BE2C (cell line): ENCODE results near the gene RAVER1.

Source experiments
- DNase-seq: peaks from one replicate; pipeline ENCODE4 v3.0.0-alpha.2; 2020
- H3K27me3 ChIP-seq: fragments of 250-450 bp; sonication (Bioruptor Pico); 2 replicates; pipeline ENCODE4 v1.5.1; 2020; ENCODE audit warnings: mild to moderate bottlenecking
- H3K36me3 ChIP-seq: fragments of 250-450 bp; sonication (Bioruptor Pico); 2 replicates; pipeline ENCODE4 v1.5.1; 2020; ENCODE audit warnings: mild to moderate bottlenecking
- H3K4me1 ChIP-seq: fragments of 250-450 bp; sonication (Bioruptor Pico); 2 replicates; pipeline ENCODE4 v1.5.1; 2020
- H3K4me3 ChIP-seq: 2 replicates; pipeline ENCODE4 v1.5.1; 2011; ENCODE audit warnings: low read depth, low read length
- H3K9me3 ChIP-seq: fragments of 250-450 bp; sonication (Bioruptor Pico); 2 replicates; pipeline ENCODE4 v1.5.1; 2020
- TF ChIP-seq, protein P1 (sequence below): IDR thresholded peaks from 2 replicates; pipeline ENCODE4 v1.5.1; 2012; ENCODE audit warnings: mild to moderate bottlenecking, low read depth, low read length

Gene RAVER1

DNA sequence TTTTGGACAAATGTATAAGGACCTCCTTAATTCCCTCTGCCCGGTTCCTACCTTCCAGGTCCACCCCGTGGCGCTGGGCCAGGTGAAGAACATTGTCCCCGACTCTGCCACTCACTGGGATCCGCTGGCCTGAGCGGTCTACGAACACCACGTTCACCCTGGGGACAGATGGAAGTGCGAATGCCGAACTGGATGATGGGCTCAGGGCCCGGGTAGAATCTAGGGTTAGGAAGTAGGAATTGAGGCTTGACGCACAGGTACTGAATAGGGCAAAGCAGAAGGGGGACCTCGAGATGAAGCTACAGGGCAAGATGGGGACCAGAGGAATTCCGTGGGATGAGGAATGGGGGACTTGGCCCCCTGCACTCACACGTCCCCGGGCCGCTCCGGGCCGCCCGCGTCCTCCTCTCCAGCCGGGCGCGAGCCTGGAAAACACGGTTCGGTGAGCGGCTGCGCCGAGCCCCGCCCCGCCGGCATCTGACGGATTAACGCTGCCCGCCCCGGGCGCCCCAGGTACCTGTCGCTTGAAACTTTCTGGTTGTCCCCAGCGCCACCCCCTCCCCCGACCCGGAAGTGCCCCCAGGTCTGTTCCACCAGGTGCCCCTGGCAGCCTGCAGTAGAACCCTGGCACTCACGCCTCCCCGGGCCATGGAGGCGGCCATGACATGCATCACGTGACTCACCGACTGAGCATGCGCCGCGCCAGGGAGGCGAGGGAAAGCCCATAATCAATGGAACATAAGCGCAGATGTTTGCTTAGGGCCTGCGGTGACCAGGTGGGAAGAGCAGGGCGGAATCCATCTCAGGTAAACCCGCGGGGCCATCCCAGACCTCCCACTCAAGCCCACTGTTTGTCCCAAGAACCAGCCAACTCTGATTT is 17.8 kb downstream of the RAVER1 start, which contains the start of gene FDX2:
TSS of gene FDX2 (minus strand) at position 681 of the 880 bp plus-strand sequence. CDS start at position 662, 19 bp downstream.
- H3K4me1 ChIP-seq: peaks cover 8% of the 10 kb centered on the region

DNA sequence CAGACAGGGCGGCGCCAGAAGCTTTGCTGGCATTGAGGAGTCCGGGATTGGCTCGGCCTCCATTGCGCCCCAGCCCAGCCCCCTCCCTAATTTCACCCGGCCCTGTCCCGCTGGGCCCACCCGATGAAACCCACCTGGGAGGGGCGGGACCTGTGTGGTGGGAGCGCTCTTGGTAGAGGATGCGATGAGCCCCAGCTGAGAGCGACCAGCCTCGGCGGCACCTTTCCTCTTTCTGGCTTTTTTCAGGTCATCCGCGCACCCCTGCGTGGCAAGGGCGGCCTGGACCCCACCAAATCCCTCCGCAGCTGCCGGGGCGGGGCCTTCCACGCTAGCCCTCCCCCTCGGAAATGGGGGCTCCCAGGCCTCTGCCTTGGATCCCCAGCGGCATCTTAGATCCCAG is 23.9 kb downstream of the RAVER1 start, which contains the start of gene ZGLP1:
TSS of gene ZGLP1 (minus strand) at position 393 of the 400 bp plus-strand sequence.
- Histone ChIP-seq H3K36me3 (no peaks in the 10 kb centered on the region; the same call in 1 of the 2 replicates), H3K27me3 (no peaks in the 10 kb centered on the region), H3K4me3 (no peak within 1 kb of the TSS), H3K4me1 (no peaks in the 10 kb centered on the region; the same call in 1 of the 2 replicates), H3K9me3 (no peaks in the 10 kb centered on the region)
- TF ChIP-seq, protein P1, sequence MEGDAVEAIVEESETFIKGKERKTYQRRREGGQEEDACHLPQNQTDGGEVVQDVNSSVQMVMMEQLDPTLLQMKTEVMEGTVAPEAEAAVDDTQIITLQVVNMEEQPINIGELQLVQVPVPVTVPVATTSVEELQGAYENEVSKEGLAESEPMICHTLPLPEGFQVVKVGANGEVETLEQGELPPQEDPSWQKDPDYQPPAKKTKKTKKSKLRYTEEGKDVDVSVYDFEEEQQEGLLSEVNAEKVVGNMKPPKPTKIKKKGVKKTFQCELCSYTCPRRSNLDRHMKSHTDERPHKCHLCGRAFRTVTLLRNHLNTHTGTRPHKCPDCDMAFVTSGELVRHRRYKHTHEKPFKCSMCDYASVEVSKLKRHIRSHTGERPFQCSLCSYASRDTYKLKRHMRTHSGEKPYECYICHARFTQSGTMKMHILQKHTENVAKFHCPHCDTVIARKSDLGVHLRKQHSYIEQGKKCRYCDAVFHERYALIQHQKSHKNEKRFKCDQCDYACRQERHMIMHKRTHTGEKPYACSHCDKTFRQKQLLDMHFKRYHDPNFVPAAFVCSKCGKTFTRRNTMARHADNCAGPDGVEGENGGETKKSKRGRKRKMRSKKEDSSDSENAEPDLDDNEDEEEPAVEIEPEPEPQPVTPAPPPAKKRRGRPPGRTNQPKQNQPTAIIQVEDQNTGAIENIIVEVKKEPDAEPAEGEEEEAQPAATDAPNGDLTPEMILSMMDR: no peak
- DNase-seq: no peak

More for the DNA sequence above, 17.8 kb downstream of the RAVER1 start, which contains the start of gene FDX2:
- DNase-seq: peak; percentile 93
- no peaks in the 10 kb centered on the region for H3K27me3 ChIP-seq
- H3K4me3 ChIP-seq: peak within 1 kb of the TSS; percentile 83
- peaks cover 31% of the 10 kb centered on the region for H3K36me3 ChIP-seq
- TF ChIP-seq, protein P1: no peak
- no peaks in the 10 kb centered on the region for H3K9me3 ChIP-seq

DNA sequence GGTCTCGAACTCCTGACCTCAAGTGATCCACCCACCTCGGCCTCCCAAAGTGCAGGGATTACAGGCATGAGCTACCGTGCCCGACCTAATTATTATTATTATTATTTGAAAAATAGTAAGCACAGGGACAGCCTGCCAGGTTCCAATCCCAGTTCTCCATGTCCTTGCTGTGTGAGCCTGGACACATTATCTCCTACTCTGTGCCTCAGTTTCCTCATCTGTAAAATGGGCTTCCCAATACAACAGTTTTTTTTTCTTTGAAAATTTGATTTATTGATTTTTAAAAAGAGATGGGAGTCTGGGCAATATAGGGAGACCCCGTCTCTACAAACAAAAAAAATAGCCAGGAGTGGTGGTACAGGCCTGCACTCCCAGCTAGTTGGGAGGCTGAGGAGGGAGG is 27.0 kb downstream of the RAVER1 start:
- H3K4me1 ChIP-seq: no peaks in the 10 kb centered on the region; the same call in 1 of the 2 replicates
- no peaks in the 10 kb centered on the region for H3K27me3 ChIP-seq
- no peaks in the 10 kb centered on the region for H3K9me3 ChIP-seq
- no peak for DNase-seq
- TF ChIP-seq, protein P1: no peak
- no peaks in the 10 kb centered on the region; the same call in 1 of the 2 replicates for H3K36me3 ChIP-seq
- no peak overlapping the region for H3K4me3 ChIP-seq

DNA sequence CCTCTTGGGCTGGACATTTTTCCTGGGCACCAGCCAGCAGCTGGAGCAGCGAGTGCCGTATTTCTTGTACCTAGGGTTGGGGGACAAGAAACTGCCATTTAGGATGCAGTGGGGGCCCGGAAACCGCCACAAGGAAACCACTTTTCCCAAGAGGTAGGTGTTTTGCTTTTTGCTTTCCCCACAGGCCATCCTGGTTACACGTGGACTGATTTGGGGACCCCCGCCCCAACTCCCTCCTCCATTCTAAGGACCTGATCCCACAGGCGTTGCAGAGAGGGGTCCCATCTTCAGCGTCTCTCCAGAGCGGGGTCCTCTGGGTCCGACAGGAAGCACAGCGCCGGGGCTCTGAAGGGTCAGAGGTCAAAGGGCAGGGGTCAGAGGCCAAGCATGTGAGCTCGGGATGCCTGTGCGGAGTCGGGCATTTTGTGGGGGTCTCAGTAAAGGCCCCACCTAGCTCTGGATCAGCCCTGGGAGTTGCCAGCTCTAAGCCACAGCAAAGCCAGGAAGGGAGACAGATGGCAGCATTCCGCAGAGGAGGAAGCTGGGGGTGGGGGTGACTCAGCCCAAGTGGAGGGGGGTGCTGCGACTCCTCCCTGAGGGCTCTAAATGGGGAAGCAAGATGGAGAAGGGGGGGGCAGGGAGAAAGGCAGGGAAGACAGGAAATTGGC is 28.1 kb downstream of the RAVER1 start:
- Histone ChIP-seq H3K36me3 (no peaks in the 10 kb centered on the region; the same call in 1 of the 2 replicates), H3K9me3 (no peaks in the 10 kb centered on the region), H3K4me3 (no peak overlapping the region), H3K4me1 (no peaks in the 10 kb centered on the region; the same call in 1 of the 2 replicates), H3K27me3 (no peaks in the 10 kb centered on the region)
- no peak for DNase-seq
- TF ChIP-seq, protein P1: no peak

DNA sequence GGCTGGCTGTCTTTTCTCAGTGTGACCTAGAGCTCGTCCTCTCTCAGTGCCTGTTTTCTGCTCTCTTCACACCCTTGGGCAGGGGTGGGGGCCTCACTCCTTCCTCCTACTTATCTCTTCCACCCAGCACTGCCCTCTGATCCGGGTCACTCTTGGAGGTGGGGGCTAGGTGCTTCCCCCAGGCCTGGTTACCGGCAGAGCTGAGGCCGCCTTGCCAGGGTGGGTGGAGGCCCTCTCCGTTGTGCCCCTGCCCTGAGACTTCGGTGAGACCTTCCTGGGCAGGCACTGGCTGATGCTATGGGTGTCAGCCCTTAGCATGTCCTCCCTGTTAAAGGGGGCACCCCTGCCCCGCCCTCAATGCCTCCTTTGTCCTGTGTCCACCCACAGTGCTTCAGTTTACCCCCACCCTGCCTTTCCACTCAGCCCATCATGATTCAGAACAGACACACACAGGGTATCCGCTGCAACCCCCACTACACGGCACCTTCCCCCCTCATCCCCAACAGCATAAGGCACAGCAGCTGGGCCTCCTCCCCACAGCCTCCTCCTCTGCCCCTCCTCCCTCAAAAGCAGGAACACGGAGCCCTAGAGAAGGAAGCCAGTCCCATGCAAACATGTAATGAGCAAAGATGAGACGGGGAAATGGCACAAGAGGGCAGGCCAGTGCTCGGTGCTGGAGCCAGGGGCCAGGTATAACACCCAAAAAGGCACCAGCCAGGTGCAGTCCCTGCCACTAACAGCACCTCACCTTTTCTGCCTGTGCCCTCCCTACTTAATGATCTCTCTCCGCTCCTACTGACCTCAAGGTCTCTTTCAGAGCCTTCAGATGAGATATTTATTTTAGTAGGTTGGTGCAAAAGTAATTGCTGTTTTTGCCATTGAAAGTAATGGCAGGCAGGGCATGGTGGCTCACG is 33.5 kb downstream of the RAVER1 start:
- Histone ChIP-seq H3K4me3 (no peak overlapping the region), H3K9me3 (no peaks in the 10 kb centered on the region; the same call in 1 of the 2 replicates), H3K27me3 (peaks cover 21% of the 10 kb centered on the region), H3K4me1 (no peaks in the 10 kb centered on the region; the same call in 1 of the 2 replicates), H3K36me3 (no peaks in the 10 kb centered on the region)
- no peak for DNase-seq
- TF ChIP-seq, protein P1: no peak
